Measurements from ENCODE around the gene ARHGEF2. TPM values are rescaled to one million over a fixed set of nuclear protein-coding genes. Genes with fewer than 3 reads are reported as not detected.
A peak's percentile ranks its signal among the peaks of the same experiment; 100 is the strongest.

The ARHGEF2 gene
- total and polyA plus RNA-seq, 9 of the 15 experiments (the other 6 are each of a cell fraction or from before 2014, with no cell fraction given) = 7.1 to 162 (median 62.2) TPM

GRCh38 chr1:155978325-155978972, at the start of gene ARHGEF2 (continued):
- TF ChIP-seq TFE3 (CRISPR knock-in tag; IDR thresholded peaks at IDR 0.05) (no peak), ZNF23 (CRISPR knock-in tag; IDR thresholded peaks at IDR 0.05) (no peak), ZKSCAN1 (IDR thresholded peaks at IDR 0.05; ENCODE audit: low read depth, low read length) (0 out of 2 replicates have a peak, but pooled peaks have one; percentile 30), DNMT1 (IDR thresholded peaks at IDR 0.05) (no peak), ZBTB7A (IDR thresholded peaks at IDR 0.05; ENCODE audit: borderline replicate concordance, control insufficient read depth, low read depth, low read length) (peak; percentile 97), CHD7 (IDR thresholded peaks at IDR 0.05; ENCODE audit: low read depth, low read length) (no peak), ELF4 (CRISPR knock-in tag; IDR thresholded peaks at IDR 0.05) (0 out of 2 replicates have a peak, but pooled peaks have one; percentile 19), MAZ (CRISPR knock-in tag; conservative IDR thresholded peaks at IDR 0.05 in 1 of 2, IDR thresholded peaks at IDR 0.05 in 1 of 2) (peak; percentile 57 to 89; a peak in 2 of 4 replicates), SP1 (CRISPR knock-in tag; IDR thresholded peaks at IDR 0.05) (peak; percentile 51; the same call in 1 of the 2 replicates), PBX2 (CRISPR knock-in tag; IDR thresholded peaks at IDR 0.05; ENCODE audit: low read depth) (no peak), PBX2 (tag; conservative IDR thresholded peaks at IDR 0.05; ENCODE audit: low read depth) (no peak), CTBP1 (IDR thresholded peaks at IDR 0.05; ENCODE audit: borderline replicate concordance) (peak; percentile 14; the same call in 1 of the 2 replicates)

Measured in K562 (cell line).